RKO (cell line): ENCODE data around the gene ZNF177.
A peak's percentile ranks its signal among the peaks of the same experiment; 100 is the strongest.

Experiments
- DNase-seq: peaks from one replicate; pipeline ENCODE4 v3.0.0-alpha.2; 2016; ENCODE audit warnings: low spot score

ZNF177 gene

GRCh38 chr19:9430444-9430843, 67.6 kb downstream of the ZNF177 start:
- DNase-seq = no peak

GRCh38 chr19:9431475-9431874, 68.7 kb downstream of the ZNF177 start:
- peak; percentile 74 for DNase-seq
